GM18508 (cell line): ENCODE measurements around the gene C21orf58.

ENCODE experiments used
- ATAC-seq: cut with Tn5 transposase; IDR thresholded peaks from one replicate; pipeline ENCODE4 v1.9.1; 2021; ENCODE audit warnings: moderate number of reproducible peaks; ENCODE audit not compliant: insufficient read depth, unreplicated experiment

The C21orf58 gene

DNA sequence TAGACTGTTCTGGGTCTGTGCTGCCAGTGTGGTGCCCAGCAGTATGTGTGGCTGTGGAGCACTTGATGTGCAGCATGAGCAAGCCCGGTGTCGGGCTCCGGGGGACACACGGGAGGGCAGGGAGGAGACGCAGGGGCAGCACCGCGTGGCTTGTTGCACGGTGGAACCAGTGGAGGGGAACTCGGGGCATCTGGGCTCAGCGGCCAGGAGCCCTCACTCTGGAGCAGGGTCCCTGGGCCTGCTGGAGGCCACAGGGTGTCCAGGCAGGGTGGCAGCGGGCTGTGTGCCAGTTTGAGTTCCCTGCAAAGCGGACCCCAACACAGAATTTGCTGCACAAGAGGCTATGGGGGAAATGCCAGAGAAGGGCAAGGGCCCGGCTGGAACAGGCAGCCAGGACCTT lies 30.8 kb upstream of the C21orf58 start:
- ATAC-seq = no peak

GRCh38 chr21:46354046-46354445 lies 30.4 kb upstream of the C21orf58 start:
- no peak for ATAC-seq

GRCh38 chr21:46352913-46353312 lies 29.2 kb upstream of the C21orf58 start:
- no peak for ATAC-seq

DNA sequence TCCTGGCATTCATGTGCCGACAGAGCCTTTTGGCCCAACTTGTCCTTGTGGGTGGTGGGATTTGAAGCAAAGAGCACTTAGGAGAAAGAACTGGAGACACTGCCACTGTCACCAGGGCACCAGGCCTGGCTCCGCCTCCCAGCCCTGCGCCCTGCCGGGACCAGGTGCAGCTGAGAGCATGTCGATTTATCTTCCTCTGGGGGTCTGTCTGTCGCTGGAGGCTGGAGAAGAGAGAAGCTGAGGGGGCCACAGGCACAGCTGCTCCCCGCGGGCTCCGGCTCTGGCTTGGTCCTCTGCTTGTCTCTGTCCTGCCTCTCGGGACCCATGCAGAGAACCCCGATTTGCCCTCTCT lies 28.5 kb upstream of the C21orf58 start:
- ATAC-seq = no peak

- no peak for ATAC-seq
Measured at GRCh38 chr21:46351476-46352163, 27.9 kb upstream of the C21orf58 start.

- ATAC-seq = no peak
Measured at GRCh38 chr21:46350981-46351380, 27.3 kb upstream of the C21orf58 start.

GRCh38 chr21:46350571-46350970 lies 26.9 kb upstream of the C21orf58 start:
- ATAC-seq = no peak

DNA sequence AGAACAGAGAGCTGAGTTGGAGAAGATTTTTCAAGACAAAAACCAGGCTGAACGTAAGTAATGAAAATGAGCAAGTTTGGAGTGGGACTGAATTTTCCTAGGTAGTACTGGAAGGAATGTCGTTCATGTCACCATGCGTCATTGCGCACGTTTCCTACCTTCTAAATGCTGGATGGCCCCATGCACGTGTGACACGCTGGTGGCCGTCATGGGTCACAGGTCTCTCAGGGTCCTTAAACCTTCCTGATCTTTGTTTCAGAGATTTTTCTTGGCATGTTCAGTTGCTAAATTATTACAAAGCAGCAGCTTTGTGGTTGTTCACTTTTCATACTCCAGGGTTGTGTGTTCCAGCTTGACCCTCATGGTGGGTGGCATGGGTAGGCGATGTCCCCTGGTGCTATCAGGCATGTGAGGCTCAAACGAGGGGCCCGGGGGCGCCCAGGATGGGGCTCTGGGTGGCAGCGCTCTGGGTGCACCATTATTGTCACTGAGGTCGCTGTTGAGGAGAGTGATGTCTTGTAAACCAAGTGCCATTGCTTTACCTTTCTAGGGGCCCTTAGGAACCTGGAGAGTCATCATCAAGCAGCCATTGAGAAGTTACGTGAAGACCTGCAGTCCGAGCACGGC lies 25.6 kb upstream of the C21orf58 start:
- no peak for ATAC-seq

DNA sequence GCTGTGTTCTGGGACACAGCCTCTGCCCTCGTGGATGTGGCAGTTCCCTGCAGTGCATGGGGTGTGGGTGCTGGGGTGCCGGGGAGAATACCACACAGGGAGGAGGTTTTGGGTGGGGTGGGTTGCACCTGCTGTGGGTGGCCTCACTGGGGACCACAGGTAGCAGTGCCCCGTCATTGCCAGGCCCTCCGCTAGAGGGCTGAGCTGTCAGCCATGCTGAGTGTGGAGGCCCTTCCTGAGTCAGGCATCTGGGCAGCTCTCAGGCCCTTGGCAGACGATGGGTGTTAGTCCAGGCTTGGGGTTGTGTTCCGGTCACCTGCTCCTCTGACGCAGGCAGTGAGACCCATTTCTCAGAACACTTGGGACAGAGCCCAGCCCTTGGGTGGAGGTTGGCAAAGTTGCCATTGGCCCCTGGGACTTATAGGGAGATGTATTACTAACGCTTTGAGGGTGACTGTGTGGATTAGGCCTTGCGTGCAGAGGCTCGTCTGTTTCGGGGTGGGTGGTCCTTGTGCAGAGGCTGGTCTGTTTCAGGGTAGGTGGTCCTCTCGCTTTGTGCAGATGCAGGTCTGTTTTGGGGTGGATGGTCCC lies 24.2 kb upstream of the C21orf58 start:
- no peak for ATAC-seq

- no peak for ATAC-seq
Measured at GRCh38 chr21:46347203-46347550, 23.5 kb upstream of the C21orf58 start.

GRCh38 chr21:46346296-46347202 lies 22.9 kb upstream of the C21orf58 start:
- no peak for ATAC-seq

- no peak for ATAC-seq
Measured at GRCh38 chr21:46345861-46346260, 22.2 kb upstream of the C21orf58 start.

DNA sequence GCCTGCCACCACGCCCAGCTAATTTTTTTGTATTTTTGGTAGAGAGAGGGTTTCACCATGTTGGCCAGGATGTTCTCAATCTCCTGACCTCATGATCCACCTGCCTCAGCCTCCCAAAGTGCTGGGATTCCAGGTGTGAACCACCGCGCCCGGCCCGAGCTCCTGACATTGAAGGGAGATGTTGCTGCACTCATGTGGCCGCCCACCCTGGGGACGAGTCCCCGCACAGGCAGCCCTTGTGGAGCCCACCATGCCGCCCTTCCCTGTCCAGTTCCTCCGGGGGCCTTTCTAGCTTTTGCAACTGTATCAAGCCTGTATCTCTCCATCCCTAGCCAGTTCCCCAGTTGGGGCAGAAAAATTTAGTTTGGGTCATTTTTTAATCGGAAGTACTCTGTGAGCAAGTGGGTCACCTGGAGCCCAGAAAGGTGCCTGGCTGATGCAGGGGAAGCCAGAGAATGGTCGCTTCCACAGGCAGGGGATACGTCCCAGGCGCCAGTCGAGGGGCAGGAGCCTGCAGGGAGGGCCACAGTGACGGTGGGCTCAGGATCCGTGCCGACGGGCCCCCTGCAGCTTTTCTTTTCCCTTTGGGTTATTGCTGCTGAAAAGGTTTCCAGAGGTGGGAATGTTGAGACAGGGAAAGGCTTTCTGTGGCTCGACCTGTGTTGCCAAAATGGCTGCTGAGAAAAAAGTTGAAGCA lies 20.7 kb upstream of the C21orf58 start:
- ATAC-seq = no peak

GRCh38 chr21:46340998-46341397 lies 17.3 kb upstream of the C21orf58 start:
- no peak for ATAC-seq

GRCh38 chr21:46336603-46337002 lies 12.9 kb upstream of the C21orf58 start:
- ATAC-seq = no peak

DNA sequence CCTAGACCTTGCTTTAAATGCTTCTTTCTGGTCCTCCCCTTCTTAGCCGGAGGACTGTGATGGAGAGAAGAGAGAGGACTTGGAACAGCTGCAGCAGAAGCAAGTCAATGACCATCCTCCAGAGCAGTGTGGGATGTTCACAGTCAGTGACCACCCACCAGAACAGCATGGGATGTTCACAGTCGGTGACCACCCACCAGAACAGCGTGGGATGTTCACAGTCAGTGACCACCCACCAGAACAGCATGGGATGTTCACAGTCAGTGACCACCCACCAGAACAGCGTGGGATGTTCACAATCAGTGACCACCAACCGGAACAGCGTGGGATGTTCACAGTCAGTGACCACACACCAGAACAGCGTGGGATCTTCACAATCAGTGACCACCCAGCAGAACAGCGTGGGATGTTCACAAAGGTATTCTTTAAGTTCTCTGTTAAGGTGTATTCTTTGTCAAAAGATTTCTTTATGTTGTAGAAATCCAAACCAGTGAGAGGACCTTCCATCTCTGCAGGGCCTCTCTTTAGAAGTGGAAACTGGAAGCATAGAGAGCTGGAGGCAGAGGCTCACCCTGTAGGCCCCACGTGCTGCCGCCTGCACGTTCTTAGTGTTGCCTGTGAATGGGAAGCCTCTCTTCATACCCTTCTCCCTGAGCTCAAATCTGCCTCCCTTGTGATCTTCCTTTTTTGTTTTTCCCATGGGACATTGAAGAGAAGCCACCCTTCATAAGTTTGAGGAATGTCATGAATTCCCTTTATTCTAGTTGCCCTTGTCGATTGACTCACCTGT lies 10.9 kb upstream of the C21orf58 start:
- no peak for ATAC-seq

DNA sequence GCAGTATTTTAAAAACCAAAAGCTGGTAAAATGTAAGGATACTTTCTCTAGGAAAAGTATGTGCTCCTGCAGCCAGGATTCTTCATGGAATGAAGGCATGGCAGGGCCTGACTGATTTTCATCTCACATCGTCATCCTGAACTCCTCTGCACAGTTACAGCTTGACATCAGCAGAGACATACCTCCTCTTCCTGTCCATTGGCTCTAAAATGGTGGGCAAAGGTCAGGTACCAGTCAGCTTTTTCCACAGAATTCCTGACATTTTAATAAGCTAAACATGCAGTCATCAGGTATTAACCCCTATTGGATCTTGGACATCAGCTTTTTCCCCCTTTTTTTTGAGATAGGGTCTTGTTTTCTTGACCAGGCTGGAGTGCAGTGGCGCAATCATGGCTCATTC lies 6.1 kb upstream of the C21orf58 start:
- ATAC-seq = no peak

DNA sequence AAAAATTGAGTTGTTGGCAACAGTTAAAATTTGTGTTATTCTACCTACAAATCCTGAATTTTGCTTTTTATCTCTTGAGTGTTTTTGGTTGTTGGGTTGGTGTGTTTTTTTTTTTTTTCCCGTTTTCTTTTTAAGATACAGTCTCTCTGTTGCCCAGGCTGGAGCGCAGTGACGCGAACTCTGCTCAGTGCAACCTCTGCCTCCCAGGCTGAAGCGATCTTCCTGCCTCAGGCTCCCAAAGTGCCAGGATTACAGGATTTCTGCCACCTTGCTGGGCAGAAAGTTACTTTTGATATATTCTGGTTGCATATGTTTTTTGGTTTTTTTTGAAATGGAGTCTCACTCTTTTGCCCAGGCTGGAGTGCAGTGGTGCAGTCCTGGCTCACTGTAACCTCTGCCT lies 4.5 kb upstream of the C21orf58 start:
- ATAC-seq = no peak

GRCh38 chr21:46327711-46328110 lies 4.0 kb upstream of the C21orf58 start:
- ATAC-seq = no peak
